ENCODE data around the gene FLYWCH1. TPM values are rescaled to one million over a fixed set of nuclear protein-coding genes. Genes with fewer than 3 reads are reported as not detected.

Gene FLYWCH1
- total RNA-seq, 1 experiment from 2014 or later: 32.6 TPM

- TF ChIP-seq, protein P1, sequence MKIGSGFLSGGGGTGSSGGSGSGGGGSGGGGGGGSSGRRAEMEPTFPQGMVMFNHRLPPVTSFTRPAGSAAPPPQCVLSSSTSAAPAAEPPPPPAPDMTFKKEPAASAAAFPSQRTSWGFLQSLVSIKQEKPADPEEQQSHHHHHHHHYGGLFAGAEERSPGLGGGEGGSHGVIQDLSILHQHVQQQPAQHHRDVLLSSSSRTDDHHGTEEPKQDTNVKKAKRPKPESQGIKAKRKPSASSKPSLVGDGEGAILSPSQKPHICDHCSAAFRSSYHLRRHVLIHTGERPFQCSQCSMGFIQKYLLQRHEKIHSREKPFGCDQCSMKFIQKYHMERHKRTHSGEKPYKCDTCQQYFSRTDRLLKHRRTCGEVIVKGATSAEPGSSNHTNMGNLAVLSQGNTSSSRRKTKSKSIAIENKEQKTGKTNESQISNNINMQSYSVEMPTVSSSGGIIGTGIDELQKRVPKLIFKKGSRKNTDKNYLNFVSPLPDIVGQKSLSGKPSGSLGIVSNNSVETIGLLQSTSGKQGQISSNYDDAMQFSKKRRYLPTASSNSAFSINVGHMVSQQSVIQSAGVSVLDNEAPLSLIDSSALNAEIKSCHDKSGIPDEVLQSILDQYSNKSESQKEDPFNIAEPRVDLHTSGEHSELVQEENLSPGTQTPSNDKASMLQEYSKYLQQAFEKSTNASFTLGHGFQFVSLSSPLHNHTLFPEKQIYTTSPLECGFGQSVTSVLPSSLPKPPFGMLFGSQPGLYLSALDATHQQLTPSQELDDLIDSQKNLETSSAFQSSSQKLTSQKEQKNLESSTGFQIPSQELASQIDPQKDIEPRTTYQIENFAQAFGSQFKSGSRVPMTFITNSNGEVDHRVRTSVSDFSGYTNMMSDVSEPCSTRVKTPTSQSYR (CRISPR knock-in tag; IDR thresholded peaks at IDR 0.05): no peak
- TF ChIP-seq EMX1 (CRISPR knock-in tag; IDR thresholded peaks at IDR 0.05) (no peak), MYBL2 (CRISPR knock-in tag; IDR thresholded peaks at IDR 0.05) (no peak), STAT6 (CRISPR knock-in tag; conservative IDR thresholded peaks at IDR 0.05; ENCODE audit: low read depth) (no peak), ZBTB43 (CRISPR knock-in tag; IDR thresholded peaks at IDR 0.05) (no peak), GTF2I (CRISPR knock-in tag; conservative IDR thresholded peaks at IDR 0.05) (no peak)
- TF ChIP-seq, protein P2, sequence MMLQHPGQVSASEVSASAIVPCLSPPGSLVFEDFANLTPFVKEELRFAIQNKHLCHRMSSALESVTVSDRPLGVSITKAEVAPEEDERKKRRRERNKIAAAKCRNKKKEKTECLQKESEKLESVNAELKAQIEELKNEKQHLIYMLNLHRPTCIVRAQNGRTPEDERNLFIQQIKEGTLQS (CRISPR knock-in tag; conservative IDR thresholded peaks at IDR 0.05): no peak
Measured at GRCh38 chr16:2987286-2987685, 75.6 kb downstream of the FLYWCH1 start (continued).

- CTCF ChIA-PET: interaction anchor here (1.0 to 1.8 kb wide), 2 partner anchors 18 to 71 kb away, joined by 4 to 6 read pairs; no protein-coding TSS in a partner anchor
- ATAC-seq (no peak), DNase-seq (ENCODE audit: low spot score) (no peak)
- TF ChIP-seq OVOL2 (CRISPR knock-in tag; IDR thresholded peaks at IDR 0.05; ENCODE audit: borderline replicate concordance) (no peak), ZBTB21 (CRISPR knock-in tag; IDR thresholded peaks at IDR 0.05; ENCODE audit: borderline replicate concordance) (no peak), CBFB (CRISPR knock-in tag; IDR thresholded peaks at IDR 0.05; ENCODE audit: low read depth) (no peak), STAT6 (CRISPR knock-in tag; conservative IDR thresholded peaks at IDR 0.05; ENCODE audit: low read depth) (no peak), E2F1 (CRISPR knock-in tag; IDR thresholded peaks at IDR 0.05) (no peak), FOXP1 (CRISPR knock-in tag; IDR thresholded peaks at IDR 0.05; ENCODE audit: borderline replicate concordance) (no peak), PRRX2 (CRISPR knock-in tag; IDR thresholded peaks at IDR 0.05) (no peak), SMAD4 (CRISPR knock-in tag; IDR thresholded peaks at IDR 0.05) (no peak), CREB1 (CRISPR knock-in tag; IDR thresholded peaks at IDR 0.05) (no peak)
- TF ChIP-seq, protein P3, sequence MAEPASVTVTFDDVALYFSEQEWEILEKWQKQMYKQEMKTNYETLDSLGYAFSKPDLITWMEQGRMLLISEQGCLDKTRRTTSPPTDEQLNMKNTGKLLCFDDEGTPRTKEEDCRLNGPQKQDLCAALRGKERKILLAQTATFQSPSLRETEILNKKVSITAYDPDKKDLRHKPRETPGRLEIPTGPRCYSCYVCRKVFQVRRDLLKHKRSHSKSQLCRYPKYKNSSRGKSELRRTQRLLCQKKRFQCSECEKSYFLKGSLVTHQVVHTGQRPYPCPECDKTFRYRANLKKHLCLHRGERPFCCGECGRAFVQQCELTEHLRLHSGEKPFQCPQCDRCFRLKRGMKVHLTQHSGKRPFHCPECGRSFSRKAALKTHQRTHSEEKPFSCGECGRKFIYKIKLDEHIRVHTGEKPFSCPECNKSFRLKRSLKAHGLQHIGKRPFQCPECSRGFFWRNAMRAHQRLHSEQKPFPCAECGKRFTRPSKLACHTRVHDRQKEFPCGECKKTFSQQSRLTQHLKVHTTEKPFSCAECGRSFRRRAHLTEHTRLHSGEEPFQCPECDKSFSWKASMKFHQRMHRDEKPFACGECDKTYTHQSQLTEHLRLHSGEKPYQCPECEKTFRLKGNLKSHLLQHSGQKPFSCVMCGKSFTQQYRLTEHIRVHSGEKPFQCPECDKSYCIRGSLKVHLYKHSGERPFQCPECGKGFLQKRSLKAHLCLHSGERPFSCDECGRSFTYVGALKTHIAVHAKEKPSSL (CRISPR knock-in tag; conservative IDR thresholded peaks at IDR 0.05): no peak
- POLR2A ChIA-PET: no interaction called here
- no peaks in the 10 kb centered on the region for H3K9me3 Mint-ChIP-seq
- H3K27ac Mint-ChIP-seq: no peak overlapping the region
- peaks cover 23% of the 10 kb centered on the region for H3K4me1 Mint-ChIP-seq
- no peaks in the 10 kb centered on the region for H3K36me3 Mint-ChIP-seq
- H3K4me3 Mint-ChIP-seq: no peak overlapping the region
- H3K27me3 Mint-ChIP-seq (ENCODE audit: low read depth): peaks cover 6% of the 10 kb centered on the region; the same call in 1 of the 2 replicates
Measured at GRCh38 chr16:2987833-2988232, 76.1 kb downstream of the FLYWCH1 start.

Measured in WTC11 (cell line).